ENCODE data around the gene LNX2.

The LNX2 gene

GRCh38 chr13:27605099-27605498 lies 15.2 kb downstream of the LNX2 start:
- TF ChIP-seq EZH2 (IDR thresholded peaks at IDR 0.05; ENCODE audit: borderline replicate concordance, low read depth, low read length, severe bottlenecking), result no peak
- TF ChIP-seq CTCF (IDR thresholded peaks at IDR 0.05; ENCODE audit: borderline replicate concordance, extremely low read depth, low read length, poor library complexity, severe bottlenecking), result no peak
- Histone ChIP-seq H3K27ac (ENCODE audit: low read length) (no peak overlapping the region), H3K4me3 (ENCODE audit: low read depth in 1 of 2, low read length in 2 of 2) (no peak overlapping the region), H3K36me3 (ENCODE audit: insufficient read depth, low read length) (no peaks in the 10 kb centered on the region), H4K20me1 (ENCODE audit: insufficient read depth, low read length) (peaks cover 24% of the 10 kb centered on the region; the same call in 1 of the 2 replicates), H3K79me2 (ENCODE audit: insufficient read depth, low read length) (peaks cover 79% of the 10 kb centered on the region), H3K27me3 (ENCODE audit: insufficient read depth, low read length, poor library complexity) (no peaks in the 10 kb centered on the region), H3K4me2 (ENCODE audit: insufficient read depth, low read length) (no peak overlapping the region), H3K4me1 (ENCODE audit: insufficient read depth, low read length) (no peaks in the 10 kb centered on the region), H3K9me3 (ENCODE audit: insufficient read depth, low read length, severe bottlenecking) (no peaks in the 10 kb centered on the region), H2AFZ (ENCODE audit: low read depth, low read length) (no peak overlapping the region), H3K9ac (ENCODE audit: low read depth, low read length) (no peak overlapping the region)
- DNase-seq (no peak), ATAC-seq (ENCODE audit: insufficient read depth, low read depth) (no peak)

- ATAC-seq (ENCODE audit: insufficient read depth, low read depth) (no peak), DNase-seq (no peak)
- Histone ChIP-seq H2AFZ (ENCODE audit: low read depth, low read length) (no peak overlapping the region), H3K79me2 (ENCODE audit: insufficient read depth, low read length) (peaks cover 80% of the 10 kb centered on the region), H3K27ac (ENCODE audit: low read length) (no peak overlapping the region), H3K9ac (ENCODE audit: low read depth, low read length) (no peak overlapping the region), H3K36me3 (ENCODE audit: insufficient read depth, low read length) (no peaks in the 10 kb centered on the region), H3K4me2 (ENCODE audit: insufficient read depth, low read length) (no peak overlapping the region), H4K20me1 (ENCODE audit: insufficient read depth, low read length) (peaks cover 23% of the 10 kb centered on the region), H3K27me3 (ENCODE audit: insufficient read depth, low read length, poor library complexity) (no peaks in the 10 kb centered on the region), H3K4me3 (ENCODE audit: low read depth in 1 of 2, low read length in 2 of 2) (no peak overlapping the region), H3K9me3 (ENCODE audit: insufficient read depth, low read length, severe bottlenecking) (no peaks in the 10 kb centered on the region), H3K4me1 (ENCODE audit: insufficient read depth, low read length) (no peaks in the 10 kb centered on the region)
- TF ChIP-seq CTCF (IDR thresholded peaks at IDR 0.05; ENCODE audit: borderline replicate concordance, extremely low read depth, low read length, poor library complexity, severe bottlenecking), result no peak
- no peak for TF ChIP-seq EZH2 (IDR thresholded peaks at IDR 0.05; ENCODE audit: borderline replicate concordance, low read depth, low read length, severe bottlenecking)
These were observed 18.5 kb downstream of the LNX2 start for GRCh38 chr13:27601803-27602202.

GRCh38 chr13:27601208-27601607 lies 19.1 kb downstream of the LNX2 start:
- Histone ChIP-seq H3K27me3 (ENCODE audit: insufficient read depth, low read length, poor library complexity) (no peaks in the 10 kb centered on the region), H3K9me3 (ENCODE audit: insufficient read depth, low read length, severe bottlenecking) (no peaks in the 10 kb centered on the region), H3K79me2 (ENCODE audit: insufficient read depth, low read length) (peaks cover 81% of the 10 kb centered on the region), H4K20me1 (ENCODE audit: insufficient read depth, low read length) (peaks cover 25% of the 10 kb centered on the region), H3K27ac (ENCODE audit: low read length) (no peak overlapping the region), H3K9ac (ENCODE audit: low read depth, low read length) (no peak overlapping the region), H3K4me3 (ENCODE audit: low read depth in 1 of 2, low read length in 2 of 2) (no peak overlapping the region), H3K36me3 (ENCODE audit: insufficient read depth, low read length) (no peaks in the 10 kb centered on the region), H3K4me1 (ENCODE audit: insufficient read depth, low read length) (no peaks in the 10 kb centered on the region), H3K4me2 (ENCODE audit: insufficient read depth, low read length) (no peak overlapping the region), H2AFZ (ENCODE audit: low read depth, low read length) (no peak overlapping the region)
- no peak for TF ChIP-seq CTCF (IDR thresholded peaks at IDR 0.05; ENCODE audit: borderline replicate concordance, extremely low read depth, low read length, poor library complexity, severe bottlenecking)
- TF ChIP-seq EZH2 (IDR thresholded peaks at IDR 0.05; ENCODE audit: borderline replicate concordance, low read depth, low read length, severe bottlenecking), result no peak
- no peak for DNase-seq
- no peak for ATAC-seq (ENCODE audit: insufficient read depth, low read depth)

GRCh38 chr13:27600711-27601110 lies 19.6 kb downstream of the LNX2 start:
- no peak for TF ChIP-seq CTCF (IDR thresholded peaks at IDR 0.05; ENCODE audit: borderline replicate concordance, extremely low read depth, low read length, poor library complexity, severe bottlenecking)
- TF ChIP-seq EZH2 (IDR thresholded peaks at IDR 0.05; ENCODE audit: borderline replicate concordance, low read depth, low read length, severe bottlenecking), result no peak
- H3K4me1 ChIP-seq (ENCODE audit: insufficient read depth, low read length), result peaks cover 3% of the 10 kb centered on the region
- peaks cover 27% of the 10 kb centered on the region for H4K20me1 ChIP-seq (ENCODE audit: insufficient read depth, low read length)
- no peaks in the 10 kb centered on the region for H3K36me3 ChIP-seq (ENCODE audit: insufficient read depth, low read length)
- no peaks in the 10 kb centered on the region for H3K27me3 ChIP-seq (ENCODE audit: insufficient read depth, low read length, poor library complexity)
- ATAC-seq (ENCODE audit: insufficient read depth, low read depth) (no peak), DNase-seq (no peak)
- H3K9ac ChIP-seq (ENCODE audit: low read depth, low read length), result no peak overlapping the region
- no peak overlapping the region for H3K4me2 ChIP-seq (ENCODE audit: insufficient read depth, low read length)
- no peak overlapping the region for H2AFZ ChIP-seq (ENCODE audit: low read depth, low read length)
- no peak overlapping the region for H3K27ac ChIP-seq (ENCODE audit: low read length)
- peaks cover 79% of the 10 kb centered on the region for H3K79me2 ChIP-seq (ENCODE audit: insufficient read depth, low read length)
- H3K4me3 ChIP-seq (ENCODE audit: low read depth in 1 of 2, low read length in 2 of 2), result no peak overlapping the region
- no peaks in the 10 kb centered on the region for H3K9me3 ChIP-seq (ENCODE audit: insufficient read depth, low read length, severe bottlenecking)
